ENCODE data around the gene UMAD1.

UMAD1 gene

DNA sequence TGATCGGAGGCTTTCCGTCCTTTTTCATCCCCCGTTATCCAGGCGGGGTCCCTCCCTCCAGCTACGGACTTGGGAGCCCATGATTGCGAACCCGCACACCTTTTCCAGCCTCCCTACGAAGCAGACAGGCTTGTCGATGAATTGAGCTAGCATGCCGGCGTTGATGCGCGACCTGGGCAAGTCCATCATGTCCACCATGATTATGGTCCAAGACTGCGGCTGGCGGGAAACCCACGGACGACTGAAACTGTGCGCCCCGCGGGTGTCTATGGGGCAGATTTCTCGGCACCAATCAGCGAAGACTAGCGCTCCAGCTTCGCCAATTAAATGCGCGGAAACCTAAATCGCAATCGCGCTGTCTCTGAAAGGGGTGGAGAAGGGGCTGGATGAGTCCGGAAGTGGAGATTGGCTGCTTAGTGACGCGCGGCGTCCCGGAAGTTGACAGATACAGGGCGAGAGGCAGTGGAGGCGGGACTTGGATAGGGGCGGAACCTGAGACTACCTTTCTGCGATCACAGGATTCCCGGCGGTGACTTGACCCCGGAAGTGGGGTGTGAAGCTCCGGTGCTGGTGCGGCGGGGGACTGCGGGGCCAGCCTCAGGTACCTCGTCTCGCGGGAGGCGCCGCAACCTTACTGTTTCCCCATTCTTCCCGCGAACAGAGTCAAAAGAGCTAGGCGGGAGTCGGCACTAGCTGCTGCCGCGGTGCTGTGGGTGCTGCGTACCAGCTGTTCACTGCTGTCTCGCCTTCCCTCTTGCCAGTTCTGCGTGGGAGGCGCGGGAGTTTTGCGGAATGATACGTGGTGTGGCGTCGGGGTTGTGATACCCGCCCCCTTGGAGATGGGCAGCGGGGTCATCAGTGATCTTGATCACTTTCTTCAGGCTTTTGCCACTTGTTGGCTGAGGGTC, at the start of gene UMAD1:
Gene UMAD1, plus strand, starts transcription at position 532 of the 908 bp plus-strand sequence. CDS start 32,620 bp downstream, outside the sequence.
- peak; percentile 55 for DNase-seq

DNA sequence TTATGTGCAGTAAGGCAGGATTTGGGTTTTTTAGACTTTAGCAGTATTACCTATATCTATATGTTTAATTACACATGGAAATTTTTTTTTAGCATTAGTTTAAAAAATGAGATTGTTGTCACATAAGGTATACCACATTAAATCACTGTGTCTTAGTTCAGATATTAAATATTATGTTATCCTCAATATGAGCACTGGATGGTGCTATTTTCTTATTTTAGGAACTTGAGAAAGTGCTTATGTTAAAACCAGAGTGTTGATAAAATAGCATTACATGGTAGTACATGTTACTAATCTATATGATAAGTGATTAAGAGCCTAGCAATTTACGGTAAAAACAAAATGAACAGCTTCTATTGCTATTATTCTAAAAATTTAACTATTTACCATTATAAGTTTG, 45.1 kb upstream of the UMAD1 start:
- DNase-seq: peak; percentile 9

- no peak for DNase-seq
These were observed 44.4 kb upstream of the UMAD1 start for GRCh38 chr7:7596176-7596575.

DNA sequence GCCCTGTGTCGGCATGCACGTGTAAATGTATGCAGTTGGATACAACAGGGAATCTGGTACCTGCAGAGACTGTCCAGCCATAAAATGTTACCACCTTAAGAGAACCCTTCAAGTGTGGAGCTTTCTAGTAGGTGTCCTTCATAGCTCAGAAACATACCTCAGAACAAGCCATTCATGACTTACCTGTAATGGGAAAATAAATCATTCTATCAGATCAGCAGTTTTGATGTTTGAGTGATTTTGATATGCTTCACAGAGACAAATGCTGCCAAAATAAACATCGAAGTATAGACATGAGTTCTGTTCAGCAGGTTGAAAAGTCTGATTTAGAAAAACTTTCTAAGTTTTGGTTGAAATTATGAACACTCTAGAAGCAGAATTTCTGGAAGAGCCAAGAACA, 33.5 kb upstream of the UMAD1 start:
- DNase-seq: no peak

- no peak for DNase-seq
These were observed 31.2 kb upstream of the UMAD1 start for GRCh38 chr7:7609330-7609729.

DNA sequence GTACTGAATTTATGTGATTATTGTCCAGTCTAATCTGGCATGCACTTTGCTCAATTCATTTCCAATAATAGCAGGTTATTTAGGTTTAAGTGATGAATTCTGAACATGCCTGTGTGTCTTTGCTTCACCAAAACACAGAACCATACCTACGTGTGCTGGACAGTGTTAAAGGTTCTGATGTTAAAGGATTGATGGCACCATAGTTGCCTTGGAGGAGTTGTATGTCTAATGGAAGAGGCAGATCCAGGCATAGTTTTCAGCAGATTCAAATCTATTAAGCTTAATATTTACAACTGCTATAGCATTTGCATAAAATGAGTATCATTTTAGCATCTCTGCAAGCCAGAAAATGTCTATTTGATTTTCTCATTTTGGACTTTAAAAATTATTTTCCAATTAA, 28.0 kb upstream of the UMAD1 start:
- DNase-seq: no peak

GRCh38 chr7:7613210-7613609, 27.3 kb upstream of the UMAD1 start:
- DNase-seq: no peak

GRCh38 chr7:7614018-7614741, 26.4 kb upstream of the UMAD1 start:
- DNase-seq: no peak

- DNase-seq: no peak
These were observed 23.0 kb upstream of the UMAD1 start for GRCh38 chr7:7617550-7617949.

GRCh38 chr7:7618410-7618809, 22.1 kb upstream of the UMAD1 start:
- no peak for DNase-seq

- DNase-seq: no peak
These were observed 20.3 kb upstream of the UMAD1 start for GRCh38 chr7:7620236-7620635.

DNA sequence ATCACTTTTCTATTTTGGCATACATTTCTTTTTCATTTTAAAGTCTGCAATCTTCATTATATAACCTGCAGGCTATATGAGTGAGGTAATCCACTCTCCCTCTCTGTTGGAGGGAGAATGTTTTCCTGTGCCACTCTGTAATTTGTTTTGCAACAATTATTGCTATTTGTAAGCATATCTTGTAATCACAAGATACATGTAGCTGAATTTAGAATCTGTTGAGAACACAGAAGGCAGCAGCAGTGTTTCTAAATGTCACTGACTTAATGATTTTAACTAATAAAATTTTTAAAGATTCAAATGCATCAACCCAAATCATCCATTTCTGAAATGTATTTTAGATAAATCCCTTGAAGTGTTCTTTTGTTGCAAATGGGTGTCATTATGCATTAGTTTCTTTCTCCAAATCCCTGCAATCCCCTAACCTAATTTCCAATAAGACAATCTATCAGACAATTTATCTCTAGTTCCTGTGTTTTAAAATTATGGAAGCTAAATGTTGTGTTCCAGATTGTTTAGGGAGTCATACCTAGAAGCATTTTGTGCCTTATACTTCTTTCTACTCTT, 19.8 kb upstream of the UMAD1 start:
- DNase-seq: no peak

GRCh38 chr7:7628476-7628875, 12.1 kb upstream of the UMAD1 start:
- DNase-seq: no peak

GRCh38 chr7:7630626-7631329, 9.8 kb upstream of the UMAD1 start:
- no peak for DNase-seq

DNA sequence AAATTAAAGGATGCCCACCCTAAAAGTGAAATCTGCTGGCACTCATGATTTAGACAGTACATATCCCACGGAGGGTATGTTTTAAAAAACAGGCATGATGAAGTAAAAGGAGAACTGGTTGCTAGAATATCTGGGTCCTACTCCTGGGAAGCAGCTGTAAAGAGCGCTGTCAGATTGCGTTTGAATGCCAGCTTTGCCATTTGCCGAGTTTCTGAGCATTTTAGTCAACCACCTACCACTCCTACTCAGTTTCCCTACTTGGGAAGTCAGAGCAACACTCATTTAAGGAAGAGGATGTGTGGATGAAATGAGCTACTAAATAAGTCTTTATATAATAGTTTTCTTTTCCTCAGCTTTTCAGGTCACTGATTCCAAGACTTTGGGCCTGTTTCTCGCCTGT, 1.1 kb upstream of the UMAD1 start:
- DNase-seq: no peak

DNA sequence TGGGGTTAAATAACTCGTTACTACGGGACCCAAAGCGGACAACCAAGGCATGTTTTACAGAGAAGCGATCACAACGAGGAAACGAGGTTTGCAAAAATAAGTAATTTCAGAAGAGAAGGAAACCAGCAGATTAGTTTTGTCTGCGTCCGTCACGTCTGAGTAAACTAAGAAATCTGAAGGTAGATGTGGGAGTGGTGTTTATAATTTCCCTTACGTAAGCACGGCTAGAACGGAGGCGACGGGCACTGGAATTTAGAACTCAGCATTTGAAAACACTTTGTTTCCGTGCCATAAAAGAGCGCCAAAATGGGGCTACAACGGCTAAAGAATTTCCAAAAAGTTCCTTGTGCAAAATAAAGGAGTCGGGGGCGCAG, 718 bp upstream of the UMAD1 start:
- DNase-seq: no peak

- no peak for DNase-seq
These were observed 644 bp downstream of the UMAD1 start for GRCh38 chr7:7641129-7641663.

- DNase-seq: no peak
These were observed 1.5 kb downstream of the UMAD1 start for GRCh38 chr7:7642081-7642480.

GRCh38 chr7:7647495-7648036, 7.0 kb downstream of the UMAD1 start:
- DNase-seq: no peak

DNA sequence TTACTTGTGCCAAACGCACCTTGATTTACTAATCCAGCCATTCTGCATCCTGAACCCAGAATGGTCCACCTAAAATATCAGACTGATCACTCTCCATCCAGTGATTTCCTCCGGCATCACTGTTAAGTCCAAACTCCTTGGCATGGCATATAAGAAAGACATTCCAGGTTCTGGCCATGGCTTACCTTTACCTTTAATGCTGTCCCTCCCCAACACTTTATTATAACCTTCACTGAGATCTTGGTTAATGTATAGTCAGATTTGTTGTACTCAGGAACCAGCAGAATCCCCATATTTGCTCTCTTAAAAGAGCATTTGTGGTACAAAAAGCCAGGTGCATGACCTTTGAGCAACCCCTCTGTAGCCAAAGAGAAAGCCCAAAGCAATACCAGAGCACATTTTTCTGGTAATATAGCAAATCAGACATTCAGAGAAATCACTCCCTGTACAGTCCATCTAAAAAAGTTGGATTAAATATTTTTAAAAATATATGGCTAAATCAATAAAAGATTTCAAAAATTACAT, 10.2 kb downstream of the UMAD1 start:
- DNase-seq: no peak

DNA sequence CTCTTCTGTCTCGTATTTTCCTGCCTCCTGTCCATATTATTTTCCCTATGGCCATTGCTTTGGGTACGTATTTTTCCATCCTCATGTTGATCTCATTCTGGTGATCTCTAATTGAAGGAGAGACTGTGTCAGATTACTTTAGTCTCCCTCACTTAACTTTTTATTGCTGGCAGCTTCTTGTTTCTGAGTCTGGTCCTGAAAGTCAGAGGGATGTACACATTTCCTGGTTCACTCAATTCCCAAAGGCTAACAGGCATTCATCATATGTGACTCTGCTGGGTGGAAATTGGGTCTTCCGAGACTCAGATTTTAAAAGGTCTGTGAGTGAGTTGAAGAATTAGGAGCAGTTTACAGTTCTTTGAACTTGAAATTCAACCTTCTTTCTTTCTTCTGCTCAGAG, 10.9 kb downstream of the UMAD1 start:
- no peak for DNase-seq

DNA sequence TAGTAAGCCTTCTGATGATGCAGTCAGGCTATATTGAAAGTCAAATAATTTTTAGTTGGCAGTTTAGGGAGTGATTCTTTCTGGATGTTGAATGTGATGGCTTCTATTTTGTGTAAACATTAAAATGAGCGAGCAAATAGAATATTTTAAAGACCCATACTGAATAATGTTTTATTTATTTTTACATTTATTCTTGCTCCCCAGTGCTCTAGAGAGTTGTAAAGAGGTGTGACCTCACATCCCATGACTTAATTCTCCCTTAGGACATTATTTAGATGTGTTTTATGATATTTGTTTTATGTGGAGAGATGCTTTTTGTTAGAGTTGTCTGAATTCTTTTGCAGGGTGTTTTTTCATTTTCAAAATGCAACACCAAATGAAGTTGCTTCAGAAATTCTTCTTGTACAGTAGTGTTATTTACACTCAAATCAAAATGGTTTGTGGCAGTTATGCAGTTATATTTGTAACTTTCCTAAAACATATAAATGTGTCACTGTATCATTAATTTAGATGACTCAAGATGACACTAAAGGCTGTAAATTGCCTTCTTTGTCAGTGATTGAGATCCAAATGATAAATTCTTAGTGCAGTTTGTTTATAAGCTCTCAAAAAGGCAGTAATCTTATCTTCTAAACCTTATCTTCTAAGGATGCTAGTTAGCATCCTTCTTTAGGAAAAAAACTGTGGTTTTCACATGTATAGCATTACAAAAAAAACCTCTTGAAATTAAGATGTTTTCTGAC, 12.4 kb downstream of the UMAD1 start:
- DNase-seq: no peak
